GM13976 (cell line): ENCODE results near the gene UNC13B.

Experiments used
- DNase-seq: peaks from one replicate; pipeline ENCODE4 v3.0.0; 2012; ENCODE audit warnings: low spot score
- CTCF ChIP-seq: IDR thresholded peaks from 2 replicates; pipeline ENCODE4 v1.5.1; 2012; ENCODE audit warnings: borderline replicate concordance, mild to moderate bottlenecking; ENCODE audit not compliant: insufficient read depth; ENCODE audit errors: extremely low read depth, missing control alignments, control extremely low read depth
- in situ Hi-C: fragments of 300-500 bp; cut with MboI; formaldehyde crosslinking; loops from one replicate; pipeline ENCODE4 v1.12.0; 2022; ENCODE audit warnings: low sequenced_read_pairs, mixed read lengths, inconsistent platforms; ENCODE audit not compliant: unreplicated experiment

Gene UNC13B

GRCh38 chr9:35277628-35278359, 116.0 kb downstream of the UNC13B start:
- in situ Hi-C loops = no loop called here
- TF ChIP-seq CTCF = no peak
- DNase-seq = no peak

- no peak for TF ChIP-seq CTCF
- in situ Hi-C loops = no loop called here
- DNase-seq = no peak
Measured at GRCh38 chr9:35279946-35280345, 118.1 kb downstream of the UNC13B start.

GRCh38 chr9:35280399-35280798, 118.6 kb downstream of the UNC13B start:
- no peak for TF ChIP-seq CTCF
- DNase-seq = no peak
- in situ Hi-C loops = no loop called here

- in situ Hi-C loops = no loop called here
- DNase-seq = no peak
- TF ChIP-seq CTCF = no peak
Measured at GRCh38 chr9:35285731-35286130, 123.9 kb downstream of the UNC13B start.

- in situ Hi-C loops = no loop called here
- DNase-seq = no peak
- TF ChIP-seq CTCF = no peak
Measured at GRCh38 chr9:35286381-35286780, 124.6 kb downstream of the UNC13B start.

GRCh38 chr9:35287987-35288632, 126.3 kb downstream of the UNC13B start:
- DNase-seq = no peak
- no peak for TF ChIP-seq CTCF
- in situ Hi-C loops = no loop called here
